Fibroblast of pulmonary artery (primary cell): ENCODE measurements around the gene GRB10.

Experiments used
- DNase-seq: peaks from one replicate; pipeline ENCODE4 v3.0.0-alpha.2; 2010; ENCODE audit warnings: low read depth
- H3K4me3 ChIP-seq: replicated peaks from 2 replicates; pipeline ENCODE4 v1.5.1; 2011; ENCODE audit warnings: low read depth, mild to moderate bottlenecking, control low read depth, low read length, moderate library complexity
- TF ChIP-seq, protein P1 (sequence below): IDR thresholded peaks from 2 replicates; pipeline ENCODE4 v1.5.1; 2011; ENCODE audit warnings: mild to moderate bottlenecking, control low read depth, low read length, inconsistent platforms; ENCODE audit errors: missing control alignments

The GRB10 gene

DNA sequence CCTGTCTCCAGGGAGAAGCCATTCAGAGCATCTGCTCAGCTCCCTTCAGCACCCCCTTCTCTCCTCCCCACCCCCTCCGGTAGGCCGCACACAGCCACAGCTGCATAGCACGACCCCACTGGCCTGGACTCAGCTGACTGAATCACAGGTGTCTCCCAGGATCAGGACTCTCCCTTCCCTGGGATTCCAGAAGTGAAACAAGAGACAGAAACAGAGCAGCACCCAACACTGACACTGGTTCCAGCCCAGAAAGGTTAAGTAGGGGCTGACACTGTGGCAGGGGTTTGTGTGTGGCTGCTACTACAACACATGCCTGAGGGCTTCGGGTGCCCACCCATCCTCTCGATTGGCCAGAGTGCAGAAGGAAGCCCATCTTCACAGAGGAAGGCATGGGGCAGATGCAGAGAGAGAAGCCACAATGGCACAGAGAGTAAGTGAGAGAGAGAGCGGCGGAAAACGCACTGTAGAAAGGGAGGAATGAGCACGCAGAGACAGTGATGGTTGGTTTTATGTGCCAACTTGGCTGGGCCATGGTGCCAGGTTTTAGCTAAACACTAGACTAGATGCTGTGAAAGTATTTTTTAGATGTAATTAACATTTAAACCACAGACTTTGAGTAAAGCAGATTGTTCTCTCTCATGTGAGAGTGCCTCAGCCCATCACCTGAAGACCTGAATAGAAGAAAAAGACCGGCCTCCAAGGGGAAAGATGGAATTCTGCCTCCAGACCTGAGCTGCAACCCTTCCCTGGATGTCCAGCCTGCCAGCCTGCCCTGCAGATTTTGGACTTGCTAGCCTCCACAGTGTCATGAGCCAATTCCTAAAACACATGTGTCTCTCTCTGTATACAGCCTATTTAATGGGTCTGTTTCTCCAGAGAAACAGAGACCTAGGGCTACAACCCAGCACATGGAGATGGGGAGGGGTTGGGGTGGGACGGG lies 107.5 kb downstream of the GRB10 start:
- no peak for DNase-seq
- TF ChIP-seq, protein P1, sequence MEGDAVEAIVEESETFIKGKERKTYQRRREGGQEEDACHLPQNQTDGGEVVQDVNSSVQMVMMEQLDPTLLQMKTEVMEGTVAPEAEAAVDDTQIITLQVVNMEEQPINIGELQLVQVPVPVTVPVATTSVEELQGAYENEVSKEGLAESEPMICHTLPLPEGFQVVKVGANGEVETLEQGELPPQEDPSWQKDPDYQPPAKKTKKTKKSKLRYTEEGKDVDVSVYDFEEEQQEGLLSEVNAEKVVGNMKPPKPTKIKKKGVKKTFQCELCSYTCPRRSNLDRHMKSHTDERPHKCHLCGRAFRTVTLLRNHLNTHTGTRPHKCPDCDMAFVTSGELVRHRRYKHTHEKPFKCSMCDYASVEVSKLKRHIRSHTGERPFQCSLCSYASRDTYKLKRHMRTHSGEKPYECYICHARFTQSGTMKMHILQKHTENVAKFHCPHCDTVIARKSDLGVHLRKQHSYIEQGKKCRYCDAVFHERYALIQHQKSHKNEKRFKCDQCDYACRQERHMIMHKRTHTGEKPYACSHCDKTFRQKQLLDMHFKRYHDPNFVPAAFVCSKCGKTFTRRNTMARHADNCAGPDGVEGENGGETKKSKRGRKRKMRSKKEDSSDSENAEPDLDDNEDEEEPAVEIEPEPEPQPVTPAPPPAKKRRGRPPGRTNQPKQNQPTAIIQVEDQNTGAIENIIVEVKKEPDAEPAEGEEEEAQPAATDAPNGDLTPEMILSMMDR, result no peak
- H3K4me3 ChIP-seq, result no peak overlapping the region

DNA sequence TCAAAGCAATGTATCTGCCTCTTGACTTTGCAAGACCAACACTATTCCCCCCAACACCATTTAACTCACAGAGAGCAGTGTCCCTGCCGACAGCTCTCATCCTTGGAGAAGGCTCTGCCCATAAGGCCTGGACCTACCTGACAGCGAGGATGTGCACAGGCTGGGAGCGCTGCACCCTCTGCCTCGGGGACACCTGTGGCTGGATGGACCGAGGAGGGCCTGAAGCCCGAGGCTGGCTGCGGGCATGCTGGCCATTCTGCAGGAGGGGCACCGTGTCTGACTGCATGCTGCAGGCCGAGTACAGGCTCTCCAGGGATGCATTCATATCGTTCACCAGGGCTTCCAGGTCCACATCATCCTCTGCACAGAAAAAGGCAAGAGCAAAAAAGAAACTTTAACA lies 108.4 kb downstream of the GRB10 start:
- no peak overlapping the region for H3K4me3 ChIP-seq
- no peak for DNase-seq
- TF ChIP-seq, protein P1, result no peak

DNA sequence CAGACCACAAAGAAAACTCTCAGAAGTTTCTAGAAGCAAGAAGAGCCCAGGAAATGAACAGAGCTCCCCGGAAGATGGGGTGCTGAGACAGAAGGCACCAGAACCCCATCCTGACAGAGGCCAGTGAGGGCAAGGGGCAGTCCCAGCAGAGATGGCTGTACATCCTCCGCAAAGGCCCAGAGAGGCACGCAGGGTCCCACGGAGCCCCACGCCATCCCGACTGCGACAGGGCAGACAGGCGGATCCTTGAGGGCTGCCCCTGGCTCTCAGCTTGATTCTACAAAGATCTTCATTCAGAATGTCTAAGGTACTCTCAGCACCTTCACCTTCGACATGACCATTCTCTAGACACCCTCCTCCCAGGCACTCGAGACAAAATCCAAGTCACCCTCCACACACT lies 109.6 kb downstream of the GRB10 start:
- TF ChIP-seq, protein P1, result no peak
- DNase-seq, result no peak
- H3K4me3 ChIP-seq, result no peak overlapping the region

DNA sequence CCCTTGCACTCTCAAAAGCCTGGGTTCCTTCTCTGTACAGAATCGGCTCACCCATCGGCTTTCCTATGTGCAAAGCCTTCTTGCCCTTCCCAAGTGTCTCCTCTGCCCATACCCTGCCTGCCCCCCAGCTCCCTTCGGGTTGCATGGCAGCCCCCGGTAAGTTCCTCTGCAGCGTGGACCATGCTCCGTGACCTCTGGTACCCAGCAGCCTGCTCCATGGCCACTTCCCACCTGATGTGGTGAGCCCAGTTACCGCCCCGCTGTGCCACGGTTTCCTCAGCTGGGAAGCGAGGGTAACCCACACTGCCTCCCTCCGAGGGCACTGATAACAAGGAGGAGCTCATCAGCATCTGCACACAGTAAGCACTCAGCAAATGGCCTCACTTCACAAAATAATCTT lies 110.7 kb downstream of the GRB10 start:
- no peak overlapping the region for H3K4me3 ChIP-seq
- TF ChIP-seq, protein P1, result no peak
- no peak for DNase-seq

DNA sequence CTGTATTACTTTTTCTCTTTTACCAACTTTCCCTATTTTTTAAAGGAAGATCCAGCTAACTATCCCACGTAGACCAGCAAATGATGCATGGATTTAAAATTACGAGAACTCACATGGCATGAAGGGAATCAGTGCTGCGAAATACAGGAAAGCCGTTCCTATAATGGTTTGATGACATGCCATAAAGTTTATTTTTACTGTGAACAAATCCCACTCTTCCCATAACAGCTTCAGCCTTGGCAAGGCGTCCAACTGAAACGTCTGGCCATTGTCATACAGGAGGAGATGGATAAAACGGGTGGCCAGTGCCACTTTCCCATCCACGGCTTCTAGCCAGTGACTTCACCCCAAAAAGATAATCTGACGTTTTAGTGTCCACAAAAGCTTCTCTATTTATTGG lies 111.3 kb downstream of the GRB10 start:
- H3K4me3 ChIP-seq, result no peak overlapping the region
- TF ChIP-seq, protein P1, result no peak
- no peak for DNase-seq

DNA sequence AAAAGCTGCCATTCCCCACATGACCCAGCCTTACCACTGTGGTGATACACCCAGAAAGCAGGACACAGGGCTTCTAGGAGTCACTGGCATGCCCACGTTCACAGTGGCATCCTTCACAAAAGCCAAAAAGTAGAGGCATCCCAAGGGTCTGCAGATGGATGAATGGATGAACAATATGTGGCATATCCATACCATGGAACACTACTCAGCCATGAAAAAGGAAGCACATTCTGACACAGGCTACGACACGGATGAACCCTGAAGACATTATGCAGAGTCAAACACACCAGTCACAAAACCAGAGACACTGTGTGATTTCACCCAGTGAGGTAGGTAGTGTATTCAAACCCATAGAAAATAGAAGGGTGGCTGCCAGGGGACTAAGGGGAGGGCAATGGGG lies 112.8 kb downstream of the GRB10 start:
- no peak for DNase-seq
- no peak overlapping the region for H3K4me3 ChIP-seq
- TF ChIP-seq, protein P1, result no peak
